NCI-H748 (cell line): ENCODE data around the gene THAP9.
"Not testable (repeated sequence)": the region's sequence is repeated elsewhere in the genome, so short reads cannot be mapped to it uniquely, and the experiment has no call there.

Experiments used
- DNase-seq: peaks from one replicate; lab custom pipeline; 2025; ENCODE audit not compliant: unreplicated experiment; lab: John Stamatoyannopoulos, UW

THAP9 gene

GRCh38 chr4:82891707-82892466, 8.6 kb upstream of the THAP9 start:
- peak; percentile 13 for DNase-seq

DNA sequence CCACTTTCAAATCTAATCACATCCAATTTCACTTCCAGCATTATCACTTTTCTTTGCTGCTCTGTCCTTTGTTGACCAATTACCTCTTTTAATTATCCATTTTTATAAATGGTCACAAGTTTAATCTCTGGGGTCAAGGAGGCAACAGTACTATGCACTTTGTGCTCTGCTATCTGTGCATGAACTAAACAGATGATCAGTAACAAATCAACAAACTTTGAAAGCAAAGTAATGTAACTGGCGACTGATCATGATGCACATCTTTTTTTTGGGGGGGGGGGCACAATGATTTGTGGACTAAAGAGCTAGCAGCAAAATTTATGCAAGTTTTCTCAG, 8.1 kb upstream of the THAP9 start:
- no peak for DNase-seq

DNA sequence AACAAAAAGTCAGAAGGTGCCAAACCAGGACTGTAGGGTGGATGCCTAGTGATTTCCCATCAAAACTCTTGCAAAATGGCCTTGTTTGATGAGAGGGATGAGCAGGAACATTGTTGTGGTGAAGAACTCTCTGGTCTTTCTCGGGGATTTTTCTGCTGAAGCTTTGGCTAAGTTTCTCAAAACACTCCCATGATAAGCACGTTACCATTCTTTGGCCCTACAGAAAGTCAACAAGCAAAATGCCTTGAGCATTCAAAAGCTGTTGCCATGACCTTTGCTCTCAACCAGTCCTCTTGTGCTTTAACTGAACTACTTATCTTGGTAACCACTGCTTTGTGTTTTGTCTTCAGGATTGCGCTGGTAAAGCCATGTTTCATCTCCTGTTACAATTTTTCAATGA, 6.6 kb upstream of the THAP9 start:
- DNase-seq = no peak

DNA sequence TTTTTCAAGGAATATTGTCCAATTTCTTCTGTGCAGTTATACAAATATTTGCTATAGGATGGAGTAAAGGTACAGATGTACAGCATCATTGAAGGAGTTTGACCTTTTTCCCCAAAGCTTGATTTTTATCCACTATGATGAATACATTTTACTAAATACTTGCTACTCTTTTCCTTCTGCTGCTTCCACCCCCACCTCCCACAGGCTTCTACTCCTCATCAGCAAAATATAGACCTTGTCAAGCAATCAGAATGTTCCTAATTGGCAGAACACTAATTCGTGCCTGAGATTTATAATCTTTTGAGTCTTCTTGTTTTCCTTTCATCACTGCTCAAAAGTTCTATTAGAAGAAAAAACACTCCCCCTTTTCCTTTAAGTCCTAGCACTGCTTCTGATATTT, 3.8 kb upstream of the THAP9 start:
- DNase-seq = no peak

GRCh38 chr4:82898322-82899243, 2.0 kb upstream of the THAP9 start:
- peak; percentile 4 for DNase-seq

DNA sequence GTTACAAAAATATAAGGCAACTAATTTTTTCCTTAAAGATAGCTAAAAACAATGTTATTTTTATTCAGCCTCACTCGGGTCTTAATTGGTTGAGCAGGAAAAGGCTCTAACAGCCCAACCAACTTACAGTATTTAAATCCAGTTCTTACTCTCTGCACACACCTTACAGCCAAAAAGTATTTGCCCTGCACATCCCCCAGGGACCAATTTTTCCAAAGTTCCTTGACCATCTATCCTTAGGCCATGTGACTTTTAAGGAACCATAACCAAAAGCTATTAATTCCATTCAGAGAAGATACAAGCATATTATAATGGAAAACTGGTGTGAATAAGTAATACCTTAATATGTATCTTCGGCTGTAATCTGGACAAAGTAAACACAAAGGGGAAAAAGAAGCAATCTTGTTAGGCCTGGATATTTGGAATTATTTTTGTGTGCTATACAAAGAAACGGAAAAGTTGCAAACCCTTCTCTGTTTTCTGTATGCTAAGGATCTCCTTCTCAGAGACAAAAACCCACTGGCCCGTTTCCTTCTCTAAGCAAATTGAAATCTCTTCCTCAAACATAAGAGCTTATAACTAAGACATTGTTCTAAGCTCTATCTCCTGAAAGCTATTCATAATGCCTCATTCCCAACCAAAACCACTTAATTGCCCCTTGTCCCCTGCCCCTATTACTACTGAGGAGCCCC, 1.0 kb upstream of the THAP9 start:
- DNase-seq = peak; percentile 0

DNA sequence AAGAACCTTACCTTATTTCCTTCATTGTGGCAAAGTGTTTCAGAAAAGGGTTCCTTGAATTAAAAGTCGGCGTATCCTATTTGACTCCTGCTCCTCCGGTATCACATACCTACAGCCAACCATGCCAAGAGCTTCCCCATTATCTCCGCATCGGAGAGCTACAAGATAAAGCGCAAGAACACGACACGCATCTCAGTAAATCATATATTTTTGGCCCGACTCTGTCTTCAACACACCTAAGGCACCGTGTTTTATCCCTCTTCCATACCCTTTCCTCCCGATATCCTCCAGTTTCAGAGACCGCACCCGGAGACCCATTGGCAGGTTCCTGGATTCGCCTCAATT, 497 bp upstream of the THAP9 start:
- DNase-seq = peak; percentile 73

DNA sequence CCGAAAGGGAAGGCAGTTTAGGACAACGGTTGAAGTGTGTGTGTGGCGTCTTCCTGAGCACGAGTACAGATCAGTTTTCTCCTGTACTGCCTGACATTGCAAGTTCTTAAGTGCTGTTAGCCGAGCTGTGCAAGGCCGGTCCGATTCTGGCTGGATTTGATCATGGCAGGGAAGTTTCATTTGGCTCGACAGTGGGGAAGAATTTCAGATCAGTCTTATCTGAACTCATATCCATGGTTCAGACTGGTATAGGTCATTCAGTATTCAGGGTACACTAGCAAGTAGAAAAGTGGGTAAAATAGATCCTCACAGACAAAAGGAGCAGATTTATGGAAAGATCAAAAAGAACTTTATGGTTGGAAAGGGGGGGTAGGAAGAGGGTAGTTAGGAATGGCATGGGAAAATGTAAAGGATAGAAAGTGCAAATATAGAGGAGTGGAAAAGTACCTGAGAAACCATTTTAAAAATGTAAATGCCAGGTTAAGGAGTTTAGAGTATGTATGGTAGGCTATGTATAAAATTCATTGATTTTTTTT, 716 bp downstream of the THAP9 start:
- DNase-seq = no peak

GRCh38 chr4:82903737-82904136, 3.2 kb downstream of the THAP9 start:
- DNase-seq = no peak

DNA sequence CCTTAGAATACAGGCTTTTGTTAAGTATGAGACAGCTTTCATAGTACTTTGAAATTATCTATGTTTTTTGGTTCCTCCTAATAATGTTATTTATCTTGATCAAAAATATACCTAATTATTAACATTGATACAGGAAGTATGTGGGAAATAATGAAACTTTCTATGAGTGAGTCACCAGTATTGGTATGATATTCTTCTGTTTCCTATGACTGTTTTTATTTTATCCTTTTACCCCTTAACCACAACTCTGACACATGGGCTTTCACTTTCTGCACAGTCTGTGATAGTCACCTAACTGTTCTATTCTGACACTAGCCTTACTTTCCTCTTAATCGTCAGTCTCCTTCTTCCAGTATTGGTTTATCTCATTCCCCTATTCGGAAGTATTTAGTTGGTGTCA, 4.7 kb downstream of the THAP9 start:
- no peak for DNase-seq

DNA sequence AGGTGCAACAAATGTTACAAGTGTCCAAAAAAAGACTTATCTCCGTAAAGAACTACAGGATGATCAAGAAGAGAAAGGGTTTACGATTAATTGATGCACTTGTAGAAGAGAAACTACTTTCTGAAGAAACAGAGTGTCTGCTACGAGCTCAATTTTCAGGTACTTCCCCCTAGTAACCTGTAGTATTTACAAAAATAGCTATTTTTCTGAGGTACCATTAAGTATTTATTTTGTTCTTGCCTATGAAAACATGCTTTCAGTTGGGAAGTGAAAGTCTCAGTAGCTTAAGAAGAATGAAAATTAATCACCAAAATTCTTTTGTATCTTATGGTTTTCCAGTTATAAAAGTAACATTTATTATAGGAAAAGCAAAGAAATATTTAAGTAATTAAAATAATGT, 5.9 kb downstream of the THAP9 start:
- no peak for DNase-seq

DNA sequence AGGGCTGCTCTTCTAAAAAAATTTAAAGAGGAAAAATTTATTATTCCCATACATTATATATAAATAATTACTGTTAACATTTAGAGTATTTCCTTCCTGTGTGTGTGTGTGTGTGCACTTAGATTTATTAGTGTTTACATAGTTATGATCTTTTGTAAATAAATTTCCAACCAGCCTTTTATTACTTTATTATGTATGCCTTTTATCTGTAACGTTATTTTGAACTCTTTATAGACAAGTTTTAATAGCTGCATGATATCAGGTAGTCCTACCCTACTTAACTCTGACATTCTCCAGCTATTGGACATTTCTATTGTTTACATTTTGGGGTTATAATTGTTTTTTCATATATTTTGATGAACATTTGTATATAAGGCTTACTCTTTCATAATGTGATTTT, 8.8 kb downstream of the THAP9 start:
- no peak for DNase-seq

DNA sequence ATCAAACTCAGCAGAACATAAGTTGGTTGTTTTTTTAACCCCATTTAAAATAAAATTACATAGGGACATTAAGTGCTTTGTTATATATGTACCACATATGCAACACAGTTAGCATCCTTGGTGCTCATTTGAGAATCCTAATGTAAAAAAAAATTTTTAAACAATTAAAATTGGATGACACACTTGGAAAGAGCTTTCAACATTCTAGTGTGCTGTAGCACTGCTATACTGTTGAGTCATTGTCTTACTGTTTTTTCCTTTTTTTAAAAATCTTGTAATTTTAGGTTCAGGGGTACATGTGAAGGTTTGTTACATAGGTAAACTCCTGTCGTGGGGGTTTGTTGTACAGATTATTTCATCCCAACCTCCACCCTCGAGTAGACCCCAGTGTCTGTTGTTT, 12.8 kb downstream of the THAP9 start:
- no peak for DNase-seq

- DNase-seq = not testable (repeated sequence)
Measured at GRCh38 chr4:82913968-82914367, 13.4 kb downstream of the THAP9 start.

- no peak for DNase-seq
Measured at GRCh38 chr4:82918091-82918490, 17.6 kb downstream of the THAP9 start.

- DNase-seq = no peak
Measured at GRCh38 chr4:82919386-82919785, 18.9 kb downstream of the THAP9 start.

GRCh38 chr4:82921795-82922194, 21.3 kb downstream of the THAP9 start:
- DNase-seq = no peak

- no peak for DNase-seq
Measured at GRCh38 chr4:82930848-82931755, 30.6 kb downstream of the THAP9 start.

DNA sequence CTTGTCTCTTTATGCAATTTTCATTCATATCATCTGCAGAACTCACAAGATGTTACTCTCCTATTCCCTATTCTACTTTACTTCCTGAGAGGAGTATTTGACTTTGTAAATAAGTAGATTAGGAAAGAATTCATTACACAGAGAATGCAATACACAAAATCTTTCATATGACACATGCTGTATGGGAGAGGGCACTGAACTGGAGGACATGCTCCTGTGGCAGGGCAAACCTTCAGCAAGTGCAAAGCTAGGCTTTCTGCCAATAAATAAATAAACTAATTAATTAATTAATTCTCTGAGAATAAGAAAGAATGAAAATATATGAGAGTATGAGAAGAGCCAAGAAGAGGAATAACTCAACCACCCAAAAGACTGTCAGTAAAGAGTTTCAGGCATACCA, 33.9 kb downstream of the THAP9 start:
- DNase-seq = no peak

DNA sequence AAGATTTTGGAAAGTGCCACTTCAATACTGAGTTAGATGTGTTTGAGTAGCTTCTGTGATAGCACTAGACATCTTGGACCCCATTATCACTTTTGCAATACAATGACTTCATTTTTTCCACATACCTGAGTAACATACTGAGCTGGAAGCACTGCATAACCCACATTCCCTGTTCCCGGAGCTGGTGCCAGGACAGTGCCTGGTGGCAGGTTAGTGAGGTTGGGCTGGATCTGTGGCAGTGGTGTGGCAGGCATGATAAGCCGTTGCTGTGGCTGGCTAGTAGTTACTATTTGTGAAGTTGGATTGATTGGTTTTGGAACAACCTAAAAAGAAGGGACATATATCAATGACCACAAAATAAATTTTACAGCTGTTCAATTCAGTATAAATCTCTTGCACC, 38.9 kb downstream of the THAP9 start:
- no peak for DNase-seq

GRCh38 chr4:82947498-82947897, 47.0 kb downstream of the THAP9 start:
- no peak for DNase-seq
